ENCODE measurements around the gene CNNM4. TPM values are rescaled to one million over a fixed set of nuclear protein-coding genes. Genes with fewer than 3 reads are reported as not detected.

Gene CNNM4
- total and polyA plus RNA-seq, 2 of the 4 experiments (the other 2 are of a cell fraction): 2.0 to 4.1 TPM

DNA sequence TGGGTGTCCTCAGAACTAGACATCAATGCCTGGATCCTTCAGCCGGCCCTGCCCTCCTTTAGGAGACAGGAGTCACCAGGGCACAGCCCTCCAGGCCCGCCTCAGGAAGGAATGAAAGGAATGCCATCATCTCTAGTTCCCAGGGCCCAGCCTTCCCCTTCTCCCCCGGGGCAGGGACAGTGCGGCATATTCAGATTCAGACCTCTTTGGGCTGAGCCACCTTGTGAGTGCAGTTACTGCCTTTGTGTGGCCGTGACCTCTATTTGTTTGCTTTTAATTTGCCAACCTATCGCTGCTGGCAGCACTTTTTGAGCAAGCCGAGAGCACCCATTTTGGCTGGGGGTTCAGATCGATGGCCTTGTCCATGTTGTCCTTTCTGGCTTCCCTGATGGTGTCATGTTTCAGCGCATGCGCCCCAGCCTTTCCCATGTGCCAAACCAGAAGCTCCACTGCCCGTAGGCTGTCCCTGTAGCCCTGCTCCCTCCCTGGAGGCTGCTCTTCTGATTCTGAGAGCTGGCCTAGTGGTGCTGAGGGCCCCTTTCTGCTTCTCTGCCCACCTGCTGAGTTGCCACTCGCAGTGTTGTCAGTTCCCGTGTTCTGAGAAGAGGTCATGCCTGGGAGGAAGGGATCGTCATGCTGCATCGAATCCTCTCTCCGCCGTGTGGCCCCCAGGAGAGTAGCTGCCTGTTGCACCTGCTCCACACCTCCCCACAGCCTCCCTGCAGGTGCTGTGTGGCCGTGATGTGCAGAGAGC, 72.2 kb downstream of the CNNM4 start:
- Histone ChIP-seq H4K8ac (ENCODE audit: low read depth in 2 of 2, low read length in 2 of 2) (peak overlapping the region; percentile 38 to 84; a peak in 3 of 4 replicates), H2AK9ac (replicated peaks; ENCODE audit: low read depth, low read length, poor library complexity) (peak overlapping the region; percentile 43), H4K91ac (ENCODE audit: insufficient read depth, low read depth, low read length) (no peak overlapping the region), H3K9me3 (ENCODE audit: control insufficient read depth, insufficient read depth, low read length) (no peaks in the 10 kb centered on the region), H3K56ac (ENCODE audit: extremely low read depth, insufficient read depth, low read length) (no peak overlapping the region), H3K14ac (replicated peaks; ENCODE audit: low read depth, low read length) (peak overlapping the region; percentile 36; the same call in 1 of the 2 replicates), H2BK20ac (ENCODE audit: low read depth, low read length) (no peak overlapping the region), H3K4me1 (ENCODE audit: control insufficient read depth, insufficient read depth, low read length) (peaks cover 10% of the 10 kb centered on the region; the same call in 1 of the 2 replicates), H3K27ac (ENCODE audit: insufficient read depth, low read length) (no peak overlapping the region), H3K36me3 (ENCODE audit: control insufficient read depth, insufficient read depth, low read length) (peaks cover 21% of the 10 kb centered on the region), H3K79me1 (ENCODE audit: low read depth in 1 of 2, low read length in 2 of 2) (no peaks in the 10 kb centered on the region), H2AK5ac (ENCODE audit: low read depth, low read length) (0 out of 2 replicates have a peak overlapping the region, but pooled peaks have one; percentile 66), H3K4me3 (ENCODE audit: insufficient read depth, low read depth, low read length) (no peak overlapping the region), H3K4me2 (ENCODE audit: low read depth, low read length) (peak overlapping the region; percentile 1; the same call in 1 of the 2 replicates), H4K5ac (ENCODE audit: low read depth, low read length) (peak overlapping the region; percentile 72; the same call in 1 of the 2 replicates), H3K9me1 (ENCODE audit: insufficient read depth, low read length) (peaks cover 8% of the 10 kb centered on the region; the same call in 1 of the 2 replicates), H2AFZ (replicated peaks; ENCODE audit: low read length, poor library complexity) (peak overlapping the region; percentile 88), H3K23ac (ENCODE audit: low read depth, low read length) (0 out of 2 replicates have a peak overlapping the region, but pooled peaks have one; percentile 23), H3K27me3 (ENCODE audit: control insufficient read depth, insufficient read depth, low read length) (no peaks in the 10 kb centered on the region), H4K20me1 (ENCODE audit: insufficient read depth, low read length) (no peaks in the 10 kb centered on the region), H3K18ac (ENCODE audit: low read depth, low read length) (no peak overlapping the region; the same call in 1 of the 2 replicates), H2BK120ac (ENCODE audit: low read depth, low read length) (no peak overlapping the region), H2BK5ac (ENCODE audit: low read depth, low read length, poor library complexity, severe bottlenecking) (no peak overlapping the region), H3K9ac (ENCODE audit: low read depth, low read length) (no peak overlapping the region; the same call in 1 of the 2 replicates), H2BK15ac (ENCODE audit: low read depth, low read length) (no peak overlapping the region; the same call in 2 of the 3 replicates), H3K4ac (ENCODE audit: low read depth, low read length) (peak overlapping the region; percentile 44)
- in situ Hi-C loops (cut with MboI; ENCODE audit: low sequenced_read_pairs): no loop called here
- dilution Hi-C loops (cut with HindIII; ENCODE audit: low sequenced_read_pairs, unreplicated experiment): no loop called here
- 26% methylated on average over 10 of the region's 18 CpGs; no CpG with 5 or more reads in 1 of the 2 experiments for WGBS, 2 experiments (ENCODE audit: extremely low coverage in 2 of 2, insufficient read length in 1 of 2)
- ChIA-PET POLR2A (ENCODE audit: unreplicated experiment) (no interaction called here), CTCF (interaction anchor here (0.9 kb wide), 1 partner anchor 9 kb away, joined by 5 read pairs; no protein-coding TSS in a partner anchor)
- intact Hi-C loops (cut with micrococcal nuclease): no loop called here
- peak; percentile 79 for ATAC-seq (ENCODE audit: low read depth)
- TSS peak; percentile 56 for BruUV-seq (replicated peaks)
- DNase-seq: peak; percentile 64
- TF ChIP-seq RAD21 (IDR thresholded peaks at IDR 0.05; ENCODE audit: low read length) (no peak), MAZ (IDR thresholded peaks at IDR 0.05; ENCODE audit: borderline replicate concordance, low read depth, low read length) (no peak), POLR2A (IDR thresholded peaks at IDR 0.05; ENCODE audit: low read depth, low read length) (no peak), RFX5 (IDR thresholded peaks at IDR 0.05; ENCODE audit: low read depth, low read length) (no peak), BHLHE40 (IDR thresholded peaks at IDR 0.05; ENCODE audit: low read depth, low read length) (no peak), MAFK (IDR thresholded peaks at IDR 0.05; ENCODE audit: low read depth, low read length) (no peak), MXI1 (IDR thresholded peaks at IDR 0.05; ENCODE audit: borderline replicate concordance, low read depth, low read length) (no peak), USF2 (IDR thresholded peaks at IDR 0.05; ENCODE audit: low read depth, low read length) (no peak), ELK1 (IDR thresholded peaks at IDR 0.05; ENCODE audit: borderline replicate concordance, low read depth, low read length) (no peak), CHD1 (IDR thresholded peaks at IDR 0.05; ENCODE audit: low read depth, low read length) (no peak), FOS (IDR thresholded peaks at IDR 0.05; ENCODE audit: low read depth, low read length) (no peak), CEBPB (IDR thresholded peaks at IDR 0.05; ENCODE audit: low read depth, low read length) (no peak), SMC3 (IDR thresholded peaks at IDR 0.05; ENCODE audit: low read depth, low read length) (no peak)
- TF ChIP-seq, protein P1, sequence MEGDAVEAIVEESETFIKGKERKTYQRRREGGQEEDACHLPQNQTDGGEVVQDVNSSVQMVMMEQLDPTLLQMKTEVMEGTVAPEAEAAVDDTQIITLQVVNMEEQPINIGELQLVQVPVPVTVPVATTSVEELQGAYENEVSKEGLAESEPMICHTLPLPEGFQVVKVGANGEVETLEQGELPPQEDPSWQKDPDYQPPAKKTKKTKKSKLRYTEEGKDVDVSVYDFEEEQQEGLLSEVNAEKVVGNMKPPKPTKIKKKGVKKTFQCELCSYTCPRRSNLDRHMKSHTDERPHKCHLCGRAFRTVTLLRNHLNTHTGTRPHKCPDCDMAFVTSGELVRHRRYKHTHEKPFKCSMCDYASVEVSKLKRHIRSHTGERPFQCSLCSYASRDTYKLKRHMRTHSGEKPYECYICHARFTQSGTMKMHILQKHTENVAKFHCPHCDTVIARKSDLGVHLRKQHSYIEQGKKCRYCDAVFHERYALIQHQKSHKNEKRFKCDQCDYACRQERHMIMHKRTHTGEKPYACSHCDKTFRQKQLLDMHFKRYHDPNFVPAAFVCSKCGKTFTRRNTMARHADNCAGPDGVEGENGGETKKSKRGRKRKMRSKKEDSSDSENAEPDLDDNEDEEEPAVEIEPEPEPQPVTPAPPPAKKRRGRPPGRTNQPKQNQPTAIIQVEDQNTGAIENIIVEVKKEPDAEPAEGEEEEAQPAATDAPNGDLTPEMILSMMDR (conservative IDR thresholded peaks at IDR 0.05; ENCODE audit: low read depth, low read length): no peak
